Spleen (tissue), 7 donors: ENCODE results near the gene MASP2.

Source experiments
- POLR2A ChIP-seq, 3 donors: fragments of 450-650 bp; IDR thresholded peaks; one replicate each; pipeline ENCODE4 v1.5.1; 2017; ENCODE audit warnings: antibody characterized with exemption in 3 of 3, mild to moderate bottlenecking in 1 of 3
- TF ChIP-seq, protein P1 (sequence below), 11 experiments: fragments of 200-600 bp in 7 of 11; fragments of 450-650 bp in 4 of 11; sonication (generic) in 4 of 11; IDR thresholded peaks in 8 of 11; conservative IDR thresholded peaks in 3 of 11; 1 replicate in 7 of 11; 2 replicates in 4 of 11; pipeline versions ENCODE4 v1.4.0 to v1.8.0; 2016 to 2021; ENCODE audit warnings: antibody characterized with exemption in 11 of 11, inconsistent platforms in 4 of 11, mild to moderate bottlenecking in 1 of 11
- donor health status: DM: no; HTN: no; CAD: no; lungs with moderate emphysema.
- donor health status: DM: no; HTN: no; CAD: no.
- donor health status: DM: no; HTN: no; CAD: no.

DNA sequence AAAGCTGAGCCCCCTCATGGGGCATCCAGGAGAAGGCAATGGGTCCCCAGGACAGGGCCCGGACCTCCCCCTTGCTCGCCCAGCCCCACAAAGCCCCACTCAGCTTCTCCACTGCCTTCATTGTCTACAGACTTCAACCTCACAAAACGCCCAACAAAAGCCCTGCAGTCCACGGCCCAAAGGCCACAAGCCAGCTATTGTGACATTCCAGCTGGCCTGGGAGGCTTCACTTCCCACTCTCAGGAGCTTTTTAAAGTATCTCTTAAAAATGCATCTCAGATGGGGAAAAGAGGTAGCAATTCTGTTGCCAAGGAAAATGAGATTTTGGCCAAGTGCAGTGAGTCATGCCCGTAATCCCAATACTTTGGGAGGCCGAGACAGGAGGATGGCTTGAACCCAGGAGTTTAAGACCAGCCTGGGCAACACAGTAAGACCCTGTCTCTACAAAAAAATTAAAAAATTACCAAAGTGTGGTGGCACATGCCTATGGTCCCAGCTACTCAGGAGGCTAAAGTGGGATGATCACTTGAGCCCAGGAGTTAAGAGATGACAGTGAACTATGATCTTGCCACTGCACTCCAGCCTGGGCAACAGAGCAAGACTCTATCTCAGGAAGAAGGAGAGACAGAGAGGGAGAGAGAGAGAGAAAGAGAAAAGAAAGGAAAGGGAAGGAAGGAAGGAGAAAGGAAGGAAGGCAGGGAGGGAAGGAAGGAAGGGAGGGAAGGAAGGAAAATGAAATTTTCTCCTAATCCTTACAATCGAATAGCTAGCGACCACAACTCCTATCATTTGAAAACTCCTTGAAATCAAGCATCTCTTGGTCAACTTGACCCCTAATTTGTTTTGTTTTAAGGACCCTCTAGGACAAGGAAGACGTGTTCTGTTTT, 66.0 kb downstream of the MASP2 start:
- no peak for TF ChIP-seq POLR2A (IDR thresholded peaks at IDR 0.05)
- TF ChIP-seq, protein P1, sequence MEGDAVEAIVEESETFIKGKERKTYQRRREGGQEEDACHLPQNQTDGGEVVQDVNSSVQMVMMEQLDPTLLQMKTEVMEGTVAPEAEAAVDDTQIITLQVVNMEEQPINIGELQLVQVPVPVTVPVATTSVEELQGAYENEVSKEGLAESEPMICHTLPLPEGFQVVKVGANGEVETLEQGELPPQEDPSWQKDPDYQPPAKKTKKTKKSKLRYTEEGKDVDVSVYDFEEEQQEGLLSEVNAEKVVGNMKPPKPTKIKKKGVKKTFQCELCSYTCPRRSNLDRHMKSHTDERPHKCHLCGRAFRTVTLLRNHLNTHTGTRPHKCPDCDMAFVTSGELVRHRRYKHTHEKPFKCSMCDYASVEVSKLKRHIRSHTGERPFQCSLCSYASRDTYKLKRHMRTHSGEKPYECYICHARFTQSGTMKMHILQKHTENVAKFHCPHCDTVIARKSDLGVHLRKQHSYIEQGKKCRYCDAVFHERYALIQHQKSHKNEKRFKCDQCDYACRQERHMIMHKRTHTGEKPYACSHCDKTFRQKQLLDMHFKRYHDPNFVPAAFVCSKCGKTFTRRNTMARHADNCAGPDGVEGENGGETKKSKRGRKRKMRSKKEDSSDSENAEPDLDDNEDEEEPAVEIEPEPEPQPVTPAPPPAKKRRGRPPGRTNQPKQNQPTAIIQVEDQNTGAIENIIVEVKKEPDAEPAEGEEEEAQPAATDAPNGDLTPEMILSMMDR (IDR thresholded peaks at IDR 0.05 in 8 of 11, conservative IDR thresholded peaks at IDR 0.05 in 3 of 11), result no peak
